CD4-positive, alpha-beta T cell (primary cell): ENCODE data around the gene HES4. TPM values are rescaled to one million over a fixed set of nuclear protein-coding genes. Genes with fewer than 3 reads are reported as not detected.
"Not testable (repeated sequence)": the region's sequence is repeated elsewhere in the genome, so short reads cannot be mapped to it uniquely, and the experiment has no call there.

Source experiments
- ATAC-seq: fragments of 200-7000 bp; cut with Tn5 transposase; one replicate; pipeline ENCODE4 v1.10.0; 2022; ENCODE audit warnings: mild to moderate bottlenecking; ENCODE audit not compliant: poor library complexity
- CTCF ChIA-PET: fragments of 350-600 bp; sonication (Branson Sonifier 250); formaldehyde crosslinking; loops from one replicate; lab custom pipeline; 2021; ENCODE audit warnings: antibody characterized with exemption, inconsistent platforms; lab: Charles Lee
- POLR2A ChIA-PET: fragments of 350-600 bp; sonication (Branson Sonifier 250); formaldehyde crosslinking; loops from one replicate; lab custom pipeline; 2021; ENCODE audit warnings: antibody characterized with exemption, inconsistent platforms; lab: Charles Lee
- DNase-seq, 14 experiments: peaks; one replicate each; pipeline ENCODE4 v3.0.0-alpha.2; 2013 to 2020; ENCODE audit warnings: mixed read lengths in 2 of 14
- H3K27ac ChIP-seq, 2 donors: one replicate each; pipeline versions ENCODE4 v1.5.1 to v1.7.0; 2013; ENCODE audit warnings: low read length in 2 of 2, low read depth in 1 of 2, mild to moderate bottlenecking in 1 of 2
- H3K27me3 ChIP-seq, 2 experiments: 1 replicate in 1 of 2; 2 replicates in 1 of 2; pipeline versions ENCODE4 v1.6.1 to v1.7.0; 2013; ENCODE audit warnings: low read length in 2 of 2, control low read depth in 1 of 2, mild to moderate bottlenecking in 1 of 2, moderate library complexity in 1 of 2; ENCODE audit not compliant: insufficient read depth in 2 of 2, control insufficient read depth in 1 of 2
- H3K36me3 ChIP-seq: one replicate; pipeline ENCODE4 v1.6.1; 2013; ENCODE audit warnings: low read length, control low read depth; ENCODE audit not compliant: insufficient read depth
- H3K4me1 ChIP-seq: one replicate; pipeline ENCODE4 v1.6.1; 2013; ENCODE audit warnings: low read length, control low read depth; ENCODE audit not compliant: insufficient read depth
- H3K4me3 ChIP-seq: one replicate; pipeline ENCODE4 v1.5.1; 2013; ENCODE audit warnings: mild to moderate bottlenecking, low read length, moderate library complexity
- H3K9me3 ChIP-seq, 2 experiments: 1 replicate in 1 of 2; 2 replicates in 1 of 2; pipeline versions ENCODE4 v1.6.1 to v1.7.0; 2013; ENCODE audit warnings: low read length in 2 of 2, mild to moderate bottlenecking in 2 of 2, control low read depth in 1 of 2, moderate library complexity in 1 of 2; ENCODE audit not compliant: control insufficient read depth in 1 of 2, insufficient read depth in 1 of 2
- H3K27ac Mint-ChIP-seq: one replicate; pipeline ENCODE4 v1.8.0; 2020; ENCODE audit warnings: mixed read lengths
- H3K27me3 Mint-ChIP-seq: one replicate; pipeline ENCODE4 v1.8.0; 2021; ENCODE audit warnings: mixed read lengths
- H3K36me3 Mint-ChIP-seq: one replicate; pipeline ENCODE4 v1.8.0; 2021; ENCODE audit warnings: low read depth, mixed read lengths
- H3K4me1 Mint-ChIP-seq: one replicate; pipeline ENCODE4 v1.8.0; 2021; ENCODE audit warnings: low read depth, mixed read lengths
- H3K4me3 Mint-ChIP-seq: one replicate; pipeline ENCODE4 v1.8.0; 2020; ENCODE audit warnings: mild to moderate bottlenecking, mixed read lengths
- H3K9me3 Mint-ChIP-seq: one replicate; pipeline ENCODE4 v1.8.0; 2020; ENCODE audit warnings: mixed read lengths
- CTCF ChIP-seq: fragments of 200-600 bp; IDR thresholded peaks from one replicate; pipeline ENCODE4 v1.8.0; 2022; ENCODE audit warnings: antibody characterized with exemption, mild to moderate bottlenecking
- intact Hi-C, 2 experiments: fragments of 100-400 bp; cut with DNase I in 1 of 2; cut with micrococcal nuclease in 1 of 2; formaldehyde crosslinking; loops; one replicate each; pipeline versions ENCODE4 v1.15.1 to v1.9.0; 2023 to 2025; cut with DNase I, micrococcal nuclease
- total RNA-seq, 174 experiments: library from RNA in 2 of 174; stranded (reverse) in 2 of 174; gene quantifications; one replicate each; pipeline ENCODE4 v1.2.3 and lab custom pipeline; 2021 to 2026

Gene HES4
- total RNA-seq, 2 experiments from 2014 or later: 29.0 to 30.9 TPM

- H3K36me3 ChIP-seq: no peaks in the 10 kb centered on the region
- Mint-ChIP-seq H3K36me3 (no peaks in the 10 kb centered on the region), H3K4me3 (peak overlapping the region; percentile 42), H3K4me1 (peaks cover 18% of the 10 kb centered on the region), H3K27me3 (peaks cover 5% of the 10 kb centered on the region), H3K9me3 (no peaks in the 10 kb centered on the region), H3K27ac (no peak overlapping the region)
- H3K9me3 ChIP-seq: no peaks in the 10 kb centered on the region
- H3K27ac ChIP-seq: no peak overlapping the region
- DNase-seq (peak in 4 of 14 experiments; percentile 24 to 65 (median 56)), ATAC-seq (no peak)
- TF ChIP-seq CTCF: no peak
- ChIA-PET POLR2A (no interaction called here), CTCF (interaction anchor here (0.9 kb wide), 1 partner anchor 18 kb away, joined by 3 read pairs; no protein-coding TSS in a partner anchor)
- intact Hi-C loops: loop anchor here in 1 of 2 experiments (1.0 kb wide), 1 partner anchor 20 kb away; no protein-coding TSS in a partner anchor
- H3K4me3 ChIP-seq: peak overlapping the region; percentile 19
- H3K4me1 ChIP-seq: peaks cover 32% of the 10 kb centered on the region
- H3K27me3 ChIP-seq: peaks cover 0 to 2% of the 10 kb centered on the region in 2 experiments
Measured at GRCh38 chr1:1020415-1021009, 20.6 kb upstream of the HES4 start.

DNA sequence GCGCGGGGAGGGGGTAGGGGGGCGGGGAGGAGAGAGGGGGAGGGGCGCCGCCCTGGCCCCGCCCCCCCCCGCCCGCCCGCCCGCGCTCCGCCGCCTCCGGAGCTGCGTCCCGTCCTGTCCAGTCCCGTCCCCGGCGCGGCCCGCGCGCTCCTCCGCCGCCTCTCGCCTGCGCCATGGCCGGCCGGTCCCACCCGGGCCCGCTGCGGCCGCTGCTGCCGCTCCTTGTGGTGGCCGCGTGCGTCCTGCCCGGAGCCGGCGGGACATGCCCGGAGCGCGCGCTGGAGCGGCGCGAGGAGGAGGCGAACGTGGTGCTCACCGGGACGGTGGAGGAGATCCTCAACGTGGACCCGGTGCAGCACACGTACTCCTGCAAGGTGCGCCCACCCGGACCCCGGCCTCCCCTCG is 20.1 kb upstream of the HES4 start, which contains the start of gene AGRN:
Gene AGRN (plus strand): TSS at position 121 of the 405 bp plus-strand sequence. CDS start 53 bp downstream, at position 174.
- Histone ChIP-seq H3K9me3 (no peaks in the 10 kb centered on the region), H3K4me3 (peak within 1 kb of the TSS; percentile 40), H3K27ac (no peak within 1 kb of the TSS), H3K4me1 (peaks cover 34% of the 10 kb centered on the region), H3K27me3 (peaks cover 0 to 2% of the 10 kb centered on the region in 2 experiments), H3K36me3 (no peaks in the 10 kb centered on the region)
- intact Hi-C loops: loop anchor here in 1 of 2 experiments (1.0 to 2.0 kb wide), 2 partner anchors 20 to 49 kb away; no protein-coding TSS in a partner anchor
- Mint-ChIP-seq H3K36me3 (no peaks in the 10 kb centered on the region), H3K4me1 (peaks cover 18% of the 10 kb centered on the region), H3K27ac (no peak within 1 kb of the TSS), H3K27me3 (peaks cover 5% of the 10 kb centered on the region), H3K9me3 (no peaks in the 10 kb centered on the region), H3K4me3 (peak within 1 kb of the TSS; percentile 79)
- no peak for TF ChIP-seq CTCF
- POLR2A ChIA-PET: interaction anchor here (1.0 to 2.1 kb wide), 3 partner anchors 18 to 21 kb away, joined by 3 to 12 read pairs (median 11); no protein-coding TSS in a partner anchor
- peak in 1 of 14 experiments; percentile 63 for DNase-seq
- CTCF ChIA-PET: interaction anchor here (1.2 to 1.6 kb wide), 4 partner anchors 13 to 44 kb away, joined by 3 to 7 read pairs (median 5); no protein-coding TSS in a partner anchor
- ATAC-seq: peak; percentile 6

- ATAC-seq (peak; percentile 82), DNase-seq (peak; percentile 64 to 92 (median 78))
- Mint-ChIP-seq H3K27me3 (peaks cover 5% of the 10 kb centered on the region), H3K9me3 (no peaks in the 10 kb centered on the region), H3K4me1 (peaks cover 22% of the 10 kb centered on the region), H3K4me3 (peak overlapping the region; percentile 79), H3K36me3 (no peaks in the 10 kb centered on the region), H3K27ac (no peak overlapping the region)
- Histone ChIP-seq H3K4me1 (peaks cover 40% of the 10 kb centered on the region), H3K4me3 (peak overlapping the region; percentile 40), H3K27ac (no peak overlapping the region), H3K36me3 (no peaks in the 10 kb centered on the region), H3K9me3 (no peaks in the 10 kb centered on the region), H3K27me3 (peaks cover 0 to 1% of the 10 kb centered on the region in 2 experiments)
- intact Hi-C loops: loop anchor here in 1 of 2 experiments (2.0 kb wide), 1 partner anchor 49 kb away; no protein-coding TSS in a partner anchor
- POLR2A ChIA-PET: interaction anchor here (0.9 to 2.1 kb wide), 4 partner anchors 13 to 21 kb away, joined by 3 to 12 read pairs (median 7); no protein-coding TSS in a partner anchor
- peak; percentile 43 for TF ChIP-seq CTCF
- CTCF ChIA-PET: interaction anchor here (0.6 to 1.6 kb wide), 8 partner anchors 12 to 102 kb away, joined by 3 to 7 read pairs (median 4); partner anchors contain the start of gene HES4
Measured at GRCh38 chr1:1019122-1019999, 19.5 kb upstream of the HES4 start.

- not testable (repeated sequence) for H3K4me3 ChIP-seq, DNase-seq, H3K36me3 ChIP-seq, H3K27me3 Mint-ChIP-seq, ATAC-seq, H3K27ac ChIP-seq, H3K9me3 ChIP-seq, H3K36me3 Mint-ChIP-seq, H3K9me3 Mint-ChIP-seq, H3K27me3 ChIP-seq, H3K27ac Mint-ChIP-seq
- Mint-ChIP-seq H3K4me3 (peak overlapping the region; percentile 70), H3K4me1 (peaks cover 32% of the 10 kb centered on the region)
- POLR2A ChIA-PET: interaction anchor here (2.1 kb wide), 1 partner anchor 16 kb away, joined by 11 read pairs; no protein-coding TSS in a partner anchor
- peaks cover 50% of the 10 kb centered on the region for H3K4me1 ChIP-seq
- intact Hi-C loops: loop anchor here in 1 of 2 experiments (2.0 kb wide), 1 partner anchor 50 kb away; no protein-coding TSS in a partner anchor
- CTCF ChIA-PET: interaction anchor here (1.2 to 1.6 kb wide), 3 partner anchors 11 to 103 kb away, joined by 3 to 4 read pairs (median 4); no protein-coding TSS in a partner anchor
Measured at GRCh38 chr1:1018321-1018685, 18.4 kb upstream of the HES4 start.
